A673 (cell line): ENCODE results near the gene CCDC148.

Source experiments
- EZH2 ChIP-seq: fragments of 200-600 bp; sonication (generic); IDR thresholded peaks from 2 replicates; pipeline ENCODE4 v1.6.1; 2017; ENCODE audit warnings: borderline replicate concordance, low read depth, mild to moderate bottlenecking, mixed read lengths, antibody characterized with exemption, low read length; ENCODE audit not compliant: poor library complexity, severe bottlenecking
- TF ChIP-seq, protein P1 (sequence below): fragments of 300-800, 200-600 bp; sonication (generic); conservative IDR thresholded peaks from 2 replicates; pipeline ENCODE4 v1.5.1; 2017; ENCODE audit warnings: low read depth, mild to moderate bottlenecking, antibody characterized with exemption, low read length, moderate library complexity, mixed read lengths

DNA sequence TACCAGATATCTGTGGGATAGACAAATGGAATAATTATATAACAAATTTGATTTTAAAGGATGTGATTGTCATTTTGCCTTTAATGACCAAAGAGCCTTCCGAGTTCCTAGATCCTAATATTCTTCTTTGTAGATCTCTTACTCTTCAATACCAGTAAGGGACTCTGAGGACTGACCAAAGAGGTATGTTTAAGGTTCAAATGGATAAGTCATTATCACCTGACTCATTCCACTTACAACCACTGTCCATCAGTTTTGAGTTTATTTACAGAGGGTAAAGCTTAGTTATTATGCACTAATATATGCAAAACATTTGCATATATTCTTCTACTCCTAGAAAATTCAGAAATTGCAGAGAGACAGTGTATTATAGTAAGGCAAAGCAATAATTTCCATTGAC, 62.7 kb downstream of the CCDC148 start:
- TF ChIP-seq, protein P1, sequence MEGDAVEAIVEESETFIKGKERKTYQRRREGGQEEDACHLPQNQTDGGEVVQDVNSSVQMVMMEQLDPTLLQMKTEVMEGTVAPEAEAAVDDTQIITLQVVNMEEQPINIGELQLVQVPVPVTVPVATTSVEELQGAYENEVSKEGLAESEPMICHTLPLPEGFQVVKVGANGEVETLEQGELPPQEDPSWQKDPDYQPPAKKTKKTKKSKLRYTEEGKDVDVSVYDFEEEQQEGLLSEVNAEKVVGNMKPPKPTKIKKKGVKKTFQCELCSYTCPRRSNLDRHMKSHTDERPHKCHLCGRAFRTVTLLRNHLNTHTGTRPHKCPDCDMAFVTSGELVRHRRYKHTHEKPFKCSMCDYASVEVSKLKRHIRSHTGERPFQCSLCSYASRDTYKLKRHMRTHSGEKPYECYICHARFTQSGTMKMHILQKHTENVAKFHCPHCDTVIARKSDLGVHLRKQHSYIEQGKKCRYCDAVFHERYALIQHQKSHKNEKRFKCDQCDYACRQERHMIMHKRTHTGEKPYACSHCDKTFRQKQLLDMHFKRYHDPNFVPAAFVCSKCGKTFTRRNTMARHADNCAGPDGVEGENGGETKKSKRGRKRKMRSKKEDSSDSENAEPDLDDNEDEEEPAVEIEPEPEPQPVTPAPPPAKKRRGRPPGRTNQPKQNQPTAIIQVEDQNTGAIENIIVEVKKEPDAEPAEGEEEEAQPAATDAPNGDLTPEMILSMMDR: no peak
- TF ChIP-seq EZH2: no peak
